Keratinocyte (primary cell): Measurements from ENCODE around the gene ZBTB44. TPM values are rescaled to one million over a fixed set of nuclear protein-coding genes. Genes with fewer than 3 reads are reported as not detected.

ENCODE experiments used
- DNase-seq: peaks from one replicate; pipeline ENCODE4 v3.0.0-alpha.2; 2011; ENCODE audit warnings: low read depth, missing footprints, low spot score
- FAIRE-seq: peaks from 2 replicates; lab custom pipeline; 2011; peaks lifted over from hg19 to GRCh38; lab: Jason Lieb, UNC
- H2AFZ ChIP-seq: 2 replicates; pipeline ENCODE4 v1.6.0; 2012; ENCODE audit warnings: low read length, control low read depth, inconsistent platforms; ENCODE audit not compliant: control insufficient read depth
- H3K27ac ChIP-seq: 2 replicates; pipeline ENCODE4 v1.5.1; 2011; ENCODE audit warnings: low read length; ENCODE audit not compliant: control insufficient read depth, insufficient read depth
- H3K27me3 ChIP-seq: 3 replicates; pipeline ENCODE4 v1.6.0; 2011; ENCODE audit warnings: low read length; ENCODE audit not compliant: control insufficient read depth, insufficient read depth; ENCODE audit errors: extremely low read depth
- H3K36me3 ChIP-seq, 2 experiments: 2 replicates in 1 of 2; 3 replicates in 1 of 2; pipeline ENCODE4 v1.5.1; 2011; ENCODE audit warnings: low read length in 2 of 2, mild to moderate bottlenecking in 1 of 2; ENCODE audit not compliant: control insufficient read depth in 2 of 2, insufficient read depth in 2 of 2; ENCODE audit errors: extremely low read depth in 1 of 2
- H3K4me1 ChIP-seq: 3 replicates; pipeline ENCODE4 v1.5.1; 2011; ENCODE audit warnings: low read length; ENCODE audit not compliant: control insufficient read depth, insufficient read depth; ENCODE audit errors: extremely low read depth
- H3K4me2 ChIP-seq: 3 replicates; pipeline ENCODE4 v1.6.0; 2011; ENCODE audit warnings: low read depth, low read length; ENCODE audit not compliant: control insufficient read depth, insufficient read depth; ENCODE audit errors: extremely low read depth
- H3K4me3 ChIP-seq, 3 experiments: fragments of 200-600 bp in 1 of 3; sonication (generic) in 1 of 3; 2 replicates in 2 of 3; 3 replicates in 1 of 3; pipeline ENCODE4 v1.5.1; 2011 to 2016; ENCODE audit warnings: low read length in 3 of 3, mild to moderate bottlenecking in 3 of 3, control low read depth in 2 of 3, inconsistent platforms in 1 of 3, low read depth in 1 of 3, mixed read lengths in 1 of 3, mixed run types in 1 of 3, moderate library complexity in 1 of 3; ENCODE audit not compliant: control insufficient read depth in 2 of 3, insufficient read depth in 2 of 3; ENCODE audit errors: extremely low read depth in 1 of 3
- H3K79me2 ChIP-seq: 2 replicates; pipeline ENCODE4 v1.6.0; 2012; ENCODE audit warnings: low read length; ENCODE audit not compliant: control insufficient read depth, insufficient read depth
- H3K9ac ChIP-seq: 3 replicates; pipeline ENCODE4 v1.6.0; 2011; ENCODE audit warnings: low read length; ENCODE audit not compliant: control insufficient read depth, insufficient read depth; ENCODE audit errors: extremely low read depth
- H3K9me1 ChIP-seq: 3 replicates; pipeline ENCODE4 v1.6.0; 2011; ENCODE audit warnings: low read length; ENCODE audit not compliant: control insufficient read depth, insufficient read depth; ENCODE audit errors: extremely low read depth
- H3K9me3 ChIP-seq: 2 replicates; pipeline ENCODE4 v1.5.1; 2012; ENCODE audit warnings: low read depth, low read length; ENCODE audit not compliant: control insufficient read depth
- H4K20me1 ChIP-seq: 3 replicates; pipeline ENCODE4 v1.6.0; 2011; ENCODE audit warnings: low read length; ENCODE audit not compliant: control insufficient read depth, insufficient read depth; ENCODE audit errors: extremely low read depth
- CTCF ChIP-seq, 3 experiments: IDR thresholded peaks in 1 of 3; conservative IDR thresholded peaks in 1 of 3; optimal IDR thresholded peaks in 1 of 3; 2 replicates in 2 of 3; 3 replicates in 1 of 3; pipeline versions ENCODE3 to v1.5.1; 2011; ENCODE audit warnings: low read length in 3 of 3, mild to moderate bottlenecking in 3 of 3, moderate library complexity in 2 of 3, control low read depth in 1 of 3, inconsistent platforms in 1 of 3; ENCODE audit not compliant: insufficient read depth in 2 of 3; ENCODE audit errors: extremely low read depth in 1 of 3
- EZH2 ChIP-seq: IDR thresholded peaks from one replicate; pipeline ENCODE4 v1.6.1; 2012; ENCODE audit warnings: inconsistent platforms, mild to moderate bottlenecking, low read length, moderate library complexity
- dilution Hi-C: fragments of 300-500 bp; cut with MboI; formaldehyde crosslinking; loops from one replicate; pipeline ENCODE4 v1.7.0; 2020; ENCODE audit warnings: low sequenced_read_pairs; ENCODE audit not compliant: extremely low pct_ligation_motif_present
- polyA plus RNA-seq, 5 experiments: library from polyadenylated mRNA; depleted of rRNA in 3 of 5; stranded (reverse) in 3 of 5; stranded (forward) in 1 of 5; unstranded in 1 of 5; fragments of >200 nt; gene quantifications; 1 replicate in 1 of 5; 2 replicates in 3 of 5; 3 replicates in 1 of 5; pipeline versions ENCODE4 v1.2.1 to v1.2.3, GENCODE V29; 2011 to 2012; ENCODE audit warnings: missing spikeins in 2 of 5, low read depth in 1 of 5, low replicate concordance in 1 of 5

ZBTB44 gene
- polyA plus RNA-seq, 1 donor (not counting 4 experiments of a cell fraction or from before 2014, with no cell fraction given), result 16.8 TPM

GRCh38 chr11:130263351-130263750 is 51.4 kb downstream of the ZBTB44 start:
- Histone ChIP-seq H3K4me2 (no peak overlapping the region), H3K9ac (no peak overlapping the region), H2AFZ (no peak overlapping the region), H3K79me2 (peaks cover 2% of the 10 kb centered on the region), H3K9me3 (no peaks in the 10 kb centered on the region), H3K4me1 (no peaks in the 10 kb centered on the region), H3K9me1 (no peaks in the 10 kb centered on the region), H3K27me3 (no peaks in the 10 kb centered on the region), H3K27ac (no peak overlapping the region), H3K36me3 (peaks cover 4 to 5% of the 10 kb centered on the region in 2 experiments), H4K20me1 (no peaks in the 10 kb centered on the region), H3K4me3 (no peak overlapping the region)
- dilution Hi-C loops, result no loop called here
- FAIRE-seq (no peak), DNase-seq (no peak)
- no peak for TF ChIP-seq CTCF (optimal IDR thresholded peaks at IDR 0.05 in 1 of 3, IDR thresholded peaks at IDR 0.05 in 1 of 3, conservative IDR thresholded peaks at IDR 0.05 in 1 of 3; ENCODE audit: extremely low read depth in 1 of 3, insufficient read depth in 2 of 3, low read length in 3 of 3)
- TF ChIP-seq EZH2, result no peak

DNA sequence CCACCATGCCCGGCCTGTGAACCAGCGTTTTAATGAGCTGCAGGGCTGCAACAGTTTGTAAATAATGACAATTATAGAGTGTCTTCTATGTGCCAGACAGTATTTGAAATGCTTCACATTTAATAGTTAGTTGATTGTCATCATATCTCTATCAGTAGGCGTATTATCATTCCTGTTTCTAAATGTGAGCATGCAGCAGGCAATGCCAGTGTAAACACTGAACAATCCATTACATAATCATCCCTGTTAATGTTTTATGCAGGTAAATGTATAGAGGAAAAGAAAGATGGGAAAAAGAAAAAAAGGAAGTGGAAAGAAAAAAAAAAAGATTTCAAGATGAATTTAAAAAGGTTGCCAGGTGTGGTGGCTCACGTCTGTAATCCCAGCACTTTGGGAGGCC is 52.3 kb downstream of the ZBTB44 start:
- Histone ChIP-seq H3K9me1 (no peaks in the 10 kb centered on the region), H3K27me3 (no peaks in the 10 kb centered on the region), H3K4me3 (no peak overlapping the region), H2AFZ (no peak overlapping the region), H3K9me3 (no peaks in the 10 kb centered on the region), H4K20me1 (no peaks in the 10 kb centered on the region), H3K9ac (no peak overlapping the region), H3K79me2 (peaks cover 3% of the 10 kb centered on the region), H3K36me3 (peaks cover 4 to 5% of the 10 kb centered on the region in 2 experiments), H3K27ac (no peak overlapping the region), H3K4me1 (no peaks in the 10 kb centered on the region), H3K4me2 (no peak overlapping the region)
- DNase-seq, result no peak
- FAIRE-seq, result no peak
- TF ChIP-seq CTCF (optimal IDR thresholded peaks at IDR 0.05 in 1 of 3, IDR thresholded peaks at IDR 0.05 in 1 of 3, conservative IDR thresholded peaks at IDR 0.05 in 1 of 3; ENCODE audit: extremely low read depth in 1 of 3, insufficient read depth in 2 of 3, low read length in 3 of 3) (no peak), EZH2 (no peak)
- dilution Hi-C loops, result no loop called here
